Ascending aorta (tissue), 2 donors: ENCODE results near the gene LRBA. TPM values are rescaled to one million over a fixed set of nuclear protein-coding genes. Genes with fewer than 3 reads are reported as not detected.

Experiments used
- DNase-seq, 2 donors: peaks; one replicate each; pipeline ENCODE4 v3.0.0-alpha.2; 2019; ENCODE audit warnings: low spot score in 2 of 2
- H3K27ac ChIP-seq, 2 donors: fragments of 200-600 bp; sonication (generic); one replicate each; pipeline ENCODE4 v1.5.1; 2016 to 2017; ENCODE audit warnings: mild to moderate bottlenecking in 1 of 2
- H3K27me3 ChIP-seq: fragments of 200-600 bp; sonication (generic); one replicate; pipeline ENCODE4 v1.5.1; 2017
- H3K36me3 ChIP-seq, 2 donors: fragments of 200-600 bp; sonication (generic); one replicate each; pipeline ENCODE4 v1.5.1; 2016
- H3K4me1 ChIP-seq, 2 donors: fragments of 200-600 bp; sonication (generic); one replicate each; pipeline ENCODE4 v1.5.1; 2016 to 2017; ENCODE audit warnings: mild to moderate bottlenecking in 1 of 2
- H3K4me3 ChIP-seq, 2 donors: fragments of 200-600 bp; sonication (generic); one replicate each; pipeline ENCODE4 v1.5.1; 2016 to 2017; ENCODE audit warnings: mild to moderate bottlenecking in 1 of 2
- H3K9me3 ChIP-seq, 2 donors: fragments of 200-600 bp; sonication (generic); one replicate each; pipeline ENCODE4 v1.5.1; 2016
- intact Hi-C: fragments of 100-400 bp; cut with DNase I; formaldehyde crosslinking; loops from one replicate; pipeline ENCODE4 v1.15.1; 2023
- total RNA-seq: library from RNA; depleted of rRNA; stranded (reverse); fragments of >200 nt; gene quantifications from one replicate; pipeline ENCODE4 v1.1.0, GENCODE V29; 2016
- TF ChIP-seq, protein P1 (sequence below), 3 experiments: fragments of 200-600 bp in 2 of 3; fragments of 450-650 bp in 1 of 3; sonication (generic) in 2 of 3; IDR thresholded peaks; one replicate each; pipeline ENCODE4 v1.5.1; 2016 to 2019; ENCODE audit warnings: antibody characterized with exemption in 3 of 3, mild to moderate bottlenecking in 1 of 3, moderate library complexity in 1 of 3

LRBA gene
- total RNA-seq, 1 donor from 2014 or later, result 15.2 TPM

DNA sequence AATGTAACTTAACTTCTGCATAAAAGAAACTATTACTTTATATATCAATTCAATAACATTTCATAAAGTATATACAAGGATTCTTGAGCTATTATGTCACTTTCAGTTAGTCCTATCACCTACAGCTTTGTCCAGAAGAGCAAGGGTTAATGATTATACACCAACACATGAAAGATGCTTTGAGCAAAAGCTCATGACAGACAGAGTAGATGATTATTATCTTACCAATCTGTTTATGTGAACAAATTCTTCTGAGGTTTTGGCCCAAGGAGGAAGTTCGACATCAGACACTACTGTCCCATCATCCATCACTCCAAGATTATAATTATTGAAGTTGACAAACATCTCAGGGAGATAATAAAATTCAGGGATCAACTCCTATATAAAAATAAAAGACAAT, 599.9 kb downstream of the LRBA start:
- H3K9me3 ChIP-seq, result no peaks in the 10 kb centered on the region
- no peak overlapping the region for H3K4me3 ChIP-seq
- intact Hi-C loops, result no loop called here
- no peaks in the 10 kb centered on the region for H3K27me3 ChIP-seq
- no peak for DNase-seq
- H3K4me1 ChIP-seq, result no peaks in the 10 kb centered on the region
- no peak overlapping the region for H3K27ac ChIP-seq
- no peaks in the 10 kb centered on the region for H3K36me3 ChIP-seq
- TF ChIP-seq, protein P1, sequence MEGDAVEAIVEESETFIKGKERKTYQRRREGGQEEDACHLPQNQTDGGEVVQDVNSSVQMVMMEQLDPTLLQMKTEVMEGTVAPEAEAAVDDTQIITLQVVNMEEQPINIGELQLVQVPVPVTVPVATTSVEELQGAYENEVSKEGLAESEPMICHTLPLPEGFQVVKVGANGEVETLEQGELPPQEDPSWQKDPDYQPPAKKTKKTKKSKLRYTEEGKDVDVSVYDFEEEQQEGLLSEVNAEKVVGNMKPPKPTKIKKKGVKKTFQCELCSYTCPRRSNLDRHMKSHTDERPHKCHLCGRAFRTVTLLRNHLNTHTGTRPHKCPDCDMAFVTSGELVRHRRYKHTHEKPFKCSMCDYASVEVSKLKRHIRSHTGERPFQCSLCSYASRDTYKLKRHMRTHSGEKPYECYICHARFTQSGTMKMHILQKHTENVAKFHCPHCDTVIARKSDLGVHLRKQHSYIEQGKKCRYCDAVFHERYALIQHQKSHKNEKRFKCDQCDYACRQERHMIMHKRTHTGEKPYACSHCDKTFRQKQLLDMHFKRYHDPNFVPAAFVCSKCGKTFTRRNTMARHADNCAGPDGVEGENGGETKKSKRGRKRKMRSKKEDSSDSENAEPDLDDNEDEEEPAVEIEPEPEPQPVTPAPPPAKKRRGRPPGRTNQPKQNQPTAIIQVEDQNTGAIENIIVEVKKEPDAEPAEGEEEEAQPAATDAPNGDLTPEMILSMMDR (IDR thresholded peaks at IDR 0.05), result no peak

DNA sequence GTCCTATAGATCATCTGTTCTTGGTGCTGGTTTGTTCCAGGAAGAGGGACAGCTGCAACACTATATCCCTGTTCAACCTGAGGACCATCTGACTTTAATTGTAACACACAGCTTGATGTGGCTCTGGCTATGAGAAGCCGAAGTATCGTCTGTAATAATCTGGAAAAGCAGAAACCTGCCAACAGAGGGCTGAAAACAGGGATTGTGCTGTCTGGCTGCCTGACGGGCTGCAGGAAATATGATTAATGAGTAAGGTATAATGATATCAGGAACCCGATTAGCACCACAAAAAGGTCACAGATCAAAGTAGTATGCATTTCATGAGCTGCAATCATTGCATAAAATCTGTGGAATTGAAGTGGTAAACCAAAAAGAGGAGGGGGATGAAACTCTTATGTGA, 603.6 kb downstream of the LRBA start:
- H3K36me3 ChIP-seq, result no peaks in the 10 kb centered on the region
- no peak overlapping the region for H3K27ac ChIP-seq
- no peaks in the 10 kb centered on the region for H3K27me3 ChIP-seq
- intact Hi-C loops, result no loop called here
- no peak overlapping the region for H3K4me3 ChIP-seq
- no peaks in the 10 kb centered on the region for H3K4me1 ChIP-seq
- DNase-seq, result no peak
- H3K9me3 ChIP-seq, result no peaks in the 10 kb centered on the region
- TF ChIP-seq, protein P1 (IDR thresholded peaks at IDR 0.05), result no peak

DNA sequence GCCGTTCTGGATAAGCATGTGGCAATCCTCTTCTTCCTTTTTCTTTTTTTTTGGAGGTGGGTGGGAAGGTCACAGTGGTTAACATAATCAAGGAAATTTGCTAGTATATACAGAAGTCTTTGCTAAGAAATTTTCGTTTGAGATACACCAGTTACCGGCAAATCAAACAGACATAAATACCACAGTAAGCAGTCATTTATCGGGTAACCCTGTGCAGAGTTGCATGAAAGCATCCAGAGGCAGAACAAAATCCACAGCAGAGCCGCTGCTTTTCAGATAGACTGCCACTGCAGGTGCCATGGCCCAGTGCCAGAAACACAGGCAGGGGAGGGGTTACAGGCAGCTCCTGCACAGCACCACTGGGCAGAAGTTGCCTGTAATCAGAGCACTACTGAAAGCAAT, 612.2 kb downstream of the LRBA start:
- Histone ChIP-seq H3K36me3 (no peaks in the 10 kb centered on the region), H3K4me3 (no peak overlapping the region), H3K27ac (no peak overlapping the region), H3K9me3 (no peaks in the 10 kb centered on the region), H3K27me3 (no peaks in the 10 kb centered on the region), H3K4me1 (no peaks in the 10 kb centered on the region)
- TF ChIP-seq, protein P1 (IDR thresholded peaks at IDR 0.05), result no peak
- intact Hi-C loops, result no loop called here
- DNase-seq, result no peak

DNA sequence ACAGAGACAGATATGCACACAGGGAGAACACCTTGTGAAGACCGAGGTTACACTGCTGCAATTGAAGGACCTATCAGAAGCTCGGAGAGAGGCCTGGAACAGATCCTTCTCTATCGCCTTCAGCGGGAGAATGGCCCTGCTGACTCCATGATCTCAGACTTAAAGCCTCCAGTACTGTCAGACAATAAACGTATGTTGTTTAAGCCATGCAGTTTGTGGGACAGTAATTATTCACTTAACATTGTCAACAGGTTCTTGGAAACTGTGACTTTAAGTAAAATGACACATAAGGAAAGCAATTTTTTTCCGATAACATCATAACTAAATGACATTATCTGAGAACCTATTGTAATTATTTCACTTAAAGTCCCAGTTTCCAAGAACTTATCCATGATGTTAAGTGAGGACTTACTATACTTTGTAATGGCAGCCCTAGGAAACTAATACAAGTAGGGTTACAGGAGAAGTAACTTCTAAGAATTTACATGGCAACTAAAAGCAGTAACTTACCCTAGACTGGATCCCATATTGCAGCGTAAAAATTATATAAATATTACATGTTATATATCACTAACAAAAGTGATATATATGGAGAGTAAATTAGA, 613.9 kb downstream of the LRBA start:
- H3K9me3 ChIP-seq, result no peaks in the 10 kb centered on the region
- no peak for DNase-seq
- H3K4me3 ChIP-seq, result no peak overlapping the region
- H3K4me1 ChIP-seq, result no peaks in the 10 kb centered on the region
- H3K27me3 ChIP-seq, result no peaks in the 10 kb centered on the region
- no peaks in the 10 kb centered on the region for H3K36me3 ChIP-seq
- TF ChIP-seq, protein P1 (IDR thresholded peaks at IDR 0.05), result no peak
- intact Hi-C loops, result no loop called here
- H3K27ac ChIP-seq, result no peak overlapping the region

DNA sequence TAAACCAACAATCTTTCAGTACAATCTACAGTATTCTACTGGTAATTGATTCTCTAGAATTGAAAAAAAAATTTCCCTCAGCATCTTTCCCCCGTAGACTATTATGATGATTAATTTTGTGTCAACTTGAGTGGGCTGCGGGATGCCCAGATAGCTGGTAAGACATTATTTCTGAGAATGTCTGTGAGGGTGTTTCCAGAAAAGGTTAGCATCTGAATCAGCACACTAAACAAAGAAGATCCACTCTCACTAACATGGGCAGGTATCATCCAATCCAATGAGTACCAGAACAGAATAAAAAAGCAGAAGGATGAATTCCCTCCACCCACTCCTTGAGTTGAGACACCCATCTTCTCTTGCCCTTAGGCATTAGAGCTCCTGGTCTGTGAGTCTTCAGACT, 619.2 kb downstream of the LRBA start:
- no peak overlapping the region for H3K4me3 ChIP-seq
- no peak overlapping the region for H3K27ac ChIP-seq
- H3K9me3 ChIP-seq, result no peaks in the 10 kb centered on the region
- no peak for DNase-seq
- no peaks in the 10 kb centered on the region for H3K36me3 ChIP-seq
- H3K27me3 ChIP-seq, result no peaks in the 10 kb centered on the region
- TF ChIP-seq, protein P1 (IDR thresholded peaks at IDR 0.05), result no peak
- no peaks in the 10 kb centered on the region for H3K4me1 ChIP-seq
- intact Hi-C loops, result no loop called here

DNA sequence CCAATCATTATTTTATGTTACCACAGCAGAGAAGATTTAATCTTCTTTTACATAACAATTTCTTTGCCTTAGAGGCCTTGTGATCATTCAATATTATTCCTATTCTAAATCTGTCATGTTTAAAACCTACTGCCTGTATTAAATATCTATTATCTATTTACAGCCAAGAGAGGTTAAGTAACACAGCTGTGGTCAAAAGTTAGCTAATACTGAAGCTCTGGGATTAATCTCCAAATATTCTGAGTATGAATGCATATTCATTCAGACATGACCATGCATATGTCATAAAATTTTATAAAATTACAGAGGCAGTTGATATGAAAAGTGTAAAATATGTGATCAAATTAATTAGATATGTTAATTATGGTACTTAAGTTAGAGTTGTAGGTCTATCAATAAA, 621.0 kb downstream of the LRBA start:
- no peaks in the 10 kb centered on the region for H3K27me3 ChIP-seq
- intact Hi-C loops, result no loop called here
- H3K9me3 ChIP-seq, result no peaks in the 10 kb centered on the region
- TF ChIP-seq, protein P1 (IDR thresholded peaks at IDR 0.05), result no peak
- H3K36me3 ChIP-seq, result no peaks in the 10 kb centered on the region
- no peaks in the 10 kb centered on the region for H3K4me1 ChIP-seq
- H3K27ac ChIP-seq, result no peak overlapping the region
- no peak for DNase-seq
- H3K4me3 ChIP-seq, result no peak overlapping the region
